DMS153 treated with DMSO at 0.1 percent for 48 hours (cell line): ENCODE data around the gene SEPTIN10.
A peak's percentile ranks its signal among the peaks of the same experiment; 100 is the strongest.
"Not testable (repeated sequence)": the region's sequence is repeated elsewhere in the genome, so short reads cannot be mapped to it uniquely, and the experiment has no call there.

ENCODE experiments used
- DNase-seq: peaks from one replicate; lab custom pipeline; 2025; ENCODE audit not compliant: unreplicated experiment; lab: John Stamatoyannopoulos, UW

The SEPTIN10 gene

GRCh38 chr2:109613922-109614714 lies at the start of gene SEPTIN10, which contains the start of gene SOWAHC:
TSS of gene SEPTIN10 (minus strand) at chr2:109613966. CDS start at chr2:109613827, 139 bp downstream.
TSS of gene SOWAHC (plus strand) at chr2:109614364. CDS start at chr2:109614490, 126 bp downstream.
- peak; percentile 92 for DNase-seq

- no peak for DNase-seq
These were observed 49.1 kb upstream of the SEPTIN10 start for GRCh38 chr2:109662889-109663288.

GRCh38 chr2:109660046-109660860 lies 46.5 kb upstream of the SEPTIN10 start:
- no peak for DNase-seq

GRCh38 chr2:109659396-109660045 lies 45.8 kb upstream of the SEPTIN10 start:
- DNase-seq = no peak

GRCh38 chr2:109655287-109655686 lies 41.5 kb upstream of the SEPTIN10 start:
- DNase-seq = no peak

GRCh38 chr2:109654326-109655050 lies 40.7 kb upstream of the SEPTIN10 start:
- DNase-seq = no peak

GRCh38 chr2:109649736-109650695 lies 36.2 kb upstream of the SEPTIN10 start:
- no peak for DNase-seq

GRCh38 chr2:109648041-109648527 lies 34.3 kb upstream of the SEPTIN10 start:
- no peak for DNase-seq

GRCh38 chr2:109647636-109648035 lies 33.9 kb upstream of the SEPTIN10 start:
- no peak for DNase-seq

GRCh38 chr2:109646961-109647360 lies 33.2 kb upstream of the SEPTIN10 start:
- no peak for DNase-seq

GRCh38 chr2:109645412-109646184 lies 31.8 kb upstream of the SEPTIN10 start:
- no peak for DNase-seq

GRCh38 chr2:109644571-109645275 lies 31.0 kb upstream of the SEPTIN10 start:
- peak; percentile 36 for DNase-seq

- DNase-seq = not testable (repeated sequence)
These were observed 26.2 kb upstream of the SEPTIN10 start for GRCh38 chr2:109640000-109640399.

GRCh38 chr2:109638795-109639194 lies 25.0 kb upstream of the SEPTIN10 start:
- no peak for DNase-seq

GRCh38 chr2:109637749-109638570 lies 24.2 kb upstream of the SEPTIN10 start:
- no peak for DNase-seq

GRCh38 chr2:109636317-109636716 lies 22.6 kb upstream of the SEPTIN10 start:
- no peak for DNase-seq
